IMR-90 (cell line): ENCODE results near the gene RUNX2. TPM values are rescaled to one million over a fixed set of nuclear protein-coding genes. Genes with fewer than 3 reads are reported as not detected.
"Not testable (repeated sequence)": the region's sequence is repeated elsewhere in the genome, so short reads cannot be mapped to it uniquely, and the experiment has no call there.

ENCODE experiments used
- ATAC-seq: fragments of 200-7000 bp; cut with Tn5 transposase; 2 replicates; pipeline ENCODE4 v1.9.1; 2020; ENCODE audit warnings: low read depth, mild to moderate bottlenecking, moderate library complexity
- BruUV-seq: library from RNA; stranded (reverse); fragments of 400-500 nt; replicated peaks from 2 replicates; lab custom pipeline; 2021; lab: Mats Ljungman, UMichigan
- CTCF ChIA-PET: fragments of 300-600 bp; formaldehyde crosslinking; extraction: SDS; loops from one replicate; lab custom pipeline; 2021; ENCODE audit warnings: antibody characterized with exemption; lab: Yijun Ruan, JAX
- POLR2A ChIA-PET: fragments of 300-600 bp; sonication (Branson Sonifier 250); formaldehyde crosslinking; loops from one replicate; lab custom pipeline; 2022; ENCODE audit warnings: antibody characterized with exemption; ENCODE audit not compliant: unreplicated experiment; lab: Charles Lee
- DNase-seq: peaks from one replicate; pipeline ENCODE4 v3.0.0; 2013
- H2AFZ ChIP-seq: replicated peaks from 2 replicates; pipeline ENCODE3; 2013; ENCODE audit warnings: low read length, mild to moderate bottlenecking; ENCODE audit not compliant: poor library complexity
- H2AK5ac ChIP-seq: 2 replicates; pipeline ENCODE4 v1.6.1; 2013; ENCODE audit warnings: low read depth, low read length, inconsistent platforms
- H2AK9ac ChIP-seq: replicated peaks from 2 replicates; pipeline ENCODE3; 2013; ENCODE audit warnings: mild to moderate bottlenecking, low read depth, low read length, moderate library complexity; ENCODE audit not compliant: poor library complexity
- H2BK120ac ChIP-seq: 2 replicates; pipeline ENCODE4 v1.6.1; 2013; ENCODE audit warnings: low read depth, low read length, inconsistent platforms
- H2BK15ac ChIP-seq: 3 replicates; pipeline ENCODE4 v1.6.1; 2013; ENCODE audit warnings: low read depth, low read length, inconsistent platforms
- H2BK20ac ChIP-seq: 2 replicates; pipeline ENCODE4 v1.6.1; 2013; ENCODE audit warnings: low read depth, mild to moderate bottlenecking, inconsistent platforms, low read length, moderate library complexity
- H2BK5ac ChIP-seq: 2 replicates; pipeline ENCODE4 v1.6.1; 2013; ENCODE audit warnings: mild to moderate bottlenecking, low read depth, low read length, inconsistent platforms; ENCODE audit not compliant: poor library complexity, severe bottlenecking
- H3K14ac ChIP-seq: replicated peaks from 2 replicates; pipeline ENCODE4 v1.6.1; 2013; ENCODE audit warnings: low read depth, low read length, inconsistent platforms
- H3K18ac ChIP-seq: 2 replicates; pipeline ENCODE4 v1.6.1; 2013; ENCODE audit warnings: low read depth, low read length, control low read depth
- H3K23ac ChIP-seq: 2 replicates; pipeline ENCODE4 v1.6.1; 2013; ENCODE audit warnings: low read depth, low read length, inconsistent platforms
- H3K27ac ChIP-seq: 2 replicates; pipeline ENCODE4 v1.5.1; 2013; ENCODE audit warnings: mild to moderate bottlenecking, control low read depth, low read length; ENCODE audit not compliant: insufficient read depth
- H3K27me3 ChIP-seq: 2 replicates; pipeline ENCODE4 v1.6.1; 2013; ENCODE audit warnings: low read length; ENCODE audit not compliant: control insufficient read depth, insufficient read depth
- H3K36me3 ChIP-seq: 2 replicates; pipeline ENCODE4 v1.6.1; 2013; ENCODE audit warnings: low read length, mixed read lengths; ENCODE audit not compliant: control insufficient read depth, insufficient read depth
- H3K4ac ChIP-seq: 2 replicates; pipeline ENCODE4 v1.6.1; 2013; ENCODE audit warnings: low read depth, low read length, inconsistent platforms
- H3K4me1 ChIP-seq: 2 replicates; pipeline ENCODE4 v1.6.1; 2013; ENCODE audit warnings: low read length, mixed read lengths; ENCODE audit not compliant: control insufficient read depth, insufficient read depth
- H3K4me2 ChIP-seq: 2 replicates; pipeline ENCODE4 v1.6.1; 2013; ENCODE audit warnings: low read depth, mild to moderate bottlenecking, control low read depth, low read length, moderate library complexity
- H3K4me3 ChIP-seq: 2 replicates; pipeline ENCODE4 v1.5.1; 2013; ENCODE audit warnings: low read depth, mild to moderate bottlenecking, control low read depth, low read length, moderate library complexity; ENCODE audit not compliant: insufficient read depth
- H3K56ac ChIP-seq: 2 replicates; pipeline ENCODE4 v1.6.1; 2013; ENCODE audit warnings: low read length, inconsistent platforms; ENCODE audit not compliant: insufficient read depth; ENCODE audit errors: extremely low read depth
- H3K79me1 ChIP-seq, 2 experiments: 2 replicates each; pipeline ENCODE4 v1.6.1; 2013; ENCODE audit warnings: low read length in 2 of 2, inconsistent platforms in 1 of 2, low read depth in 1 of 2
- H3K9ac ChIP-seq: 2 replicates; pipeline ENCODE4 v1.6.1; 2013; ENCODE audit warnings: low read depth, low read length, control low read depth
- H3K9me1 ChIP-seq: 2 replicates; pipeline ENCODE4 v1.6.1; 2013; ENCODE audit warnings: low read length, inconsistent platforms; ENCODE audit not compliant: insufficient read depth
- H3K9me3 ChIP-seq: 2 replicates; pipeline ENCODE4 v1.6.1; 2013; ENCODE audit warnings: low read length; ENCODE audit not compliant: control insufficient read depth, insufficient read depth
- H4K20me1 ChIP-seq: 2 replicates; pipeline ENCODE4 v1.6.1; 2013; ENCODE audit warnings: low read length, inconsistent platforms; ENCODE audit not compliant: insufficient read depth
- H4K5ac ChIP-seq: 2 replicates; pipeline ENCODE4 v1.6.1; 2013; ENCODE audit warnings: mild to moderate bottlenecking, low read depth, low read length, control low read depth
- H4K8ac ChIP-seq, 2 experiments: 2 replicates each; pipeline ENCODE4 v1.6.1; 2013; ENCODE audit warnings: low read depth in 2 of 2, low read length in 2 of 2, control low read depth in 1 of 2, inconsistent platforms in 1 of 2
- H4K91ac ChIP-seq: 2 replicates; pipeline ENCODE4 v1.6.1; 2013; ENCODE audit warnings: low read depth, low read length, inconsistent platforms; ENCODE audit not compliant: insufficient read depth
- WGBS, 2 experiments: methylation state at CpG; one replicate each; pipeline versions ENCODE4 v1.1.5 to v1.1.7; 2013; ENCODE audit warnings: missing lambda C conversion rate in 2 of 2; ENCODE audit not compliant: insufficient read length in 1 of 2; ENCODE audit errors: extremely low coverage in 2 of 2; 5-methylcytosine and 5-hydroxymethylcytosine counted together
- dilution Hi-C: fragments of 300-500 bp; cut with HindIII; formaldehyde crosslinking; loops from one replicate; pipeline ENCODE4 v1.14.3; 2018; ENCODE audit warnings: low sequenced_read_pairs; ENCODE audit not compliant: unreplicated experiment
- in situ Hi-C: fragments of 300-500 bp; cut with MboI; formaldehyde crosslinking; loops from 3 replicates; pipeline ENCODE4 v1.14.3; 2019; ENCODE audit warnings: low sequenced_read_pairs, inconsistent platforms, mixed read lengths
- intact Hi-C: fragments of 100-400 bp; cut with micrococcal nuclease; formaldehyde crosslinking; loops from 2 replicates; pipeline ENCODE4 v1.10.0; 2022
- polyA plus RNA-seq, 3 experiments: library from polyadenylated mRNA; depleted of rRNA; stranded (reverse); fragments of >200 nt; gene quantifications; 2 replicates each; pipeline ENCODE4 v1.2.3, GENCODE V29; 2012; ENCODE audit warnings: low replicate concordance in 1 of 3
- total RNA-seq: library from RNA; depleted of rRNA; stranded (reverse); fragments of >200 nt; gene quantifications from 2 replicates; pipeline ENCODE4 v1.2.3, GENCODE V29; 2012

Gene RUNX2
- total and polyA plus RNA-seq, 2 of the 4 experiments (the other 2 are of a cell fraction), result 2.3 to 4.7 TPM

- H3K4ac ChIP-seq, H4K20me1 ChIP-seq, H2BK5ac ChIP-seq, dilution Hi-C loops, H3K9ac ChIP-seq, ATAC-seq, DNase-seq, H2BK120ac ChIP-seq, H3K4me2 ChIP-seq, intact Hi-C loops, H3K27me3 ChIP-seq, BruUV-seq, H4K91ac ChIP-seq, H3K4me3 ChIP-seq, H3K27ac ChIP-seq, H3K9me3 ChIP-seq, H2BK15ac ChIP-seq, H3K23ac ChIP-seq, H3K9me1 ChIP-seq, in situ Hi-C loops, H3K79me1 ChIP-seq, H4K8ac ChIP-seq, H3K14ac ChIP-seq, H3K36me3 ChIP-seq, H3K56ac ChIP-seq, H2AK9ac ChIP-seq, H3K4me1 ChIP-seq, H4K5ac ChIP-seq, H2AK5ac ChIP-seq, H2AFZ ChIP-seq, POLR2A ChIA-PET, CTCF ChIA-PET, H2BK20ac ChIP-seq, H3K18ac ChIP-seq: not testable (repeated sequence)
- no CpG with 5 or more reads among the region's 1 CpG for WGBS, 2 experiments
Measured at GRCh38 chr6:45294065-45294701, 33.9 kb upstream of the RUNX2 start.
